Right atrium auricular region (tissue), 2 donors: ENCODE data around the gene ATP1A1. TPM values are rescaled to one million over a fixed set of nuclear protein-coding genes. Genes with fewer than 3 reads are reported as not detected.

Source experiments
- DNase-seq: peaks from one replicate; pipeline ENCODE4 v3.0.0-alpha.2; 2019; ENCODE audit warnings: low spot score
- H3K27ac ChIP-seq, 2 donors: fragments of 200-600 bp; sonication (generic); 1 replicate in 1 of 2; 2 replicates in 1 of 2; pipeline ENCODE4 v1.5.1; 2016 to 2019
- H3K27me3 ChIP-seq, 2 donors: fragments of 200-600 bp; sonication (generic); one replicate each; pipeline versions ENCODE4 v1.5.1 to v1.6.0; 2017 to 2019
- H3K36me3 ChIP-seq: fragments of 200-600 bp; sonication (generic); one replicate; pipeline ENCODE4 v1.5.1; 2016
- H3K4me1 ChIP-seq, 2 donors: fragments of 200-600 bp; sonication (generic); one replicate each; pipeline versions ENCODE4 v1.5.1 to v1.6.0; 2017 to 2019
- H3K4me3 ChIP-seq, 2 donors: fragments of 200-600 bp; sonication (generic); 1 replicate in 1 of 2; 2 replicates in 1 of 2; pipeline ENCODE4 v1.5.1; 2017 to 2019; ENCODE audit warnings: mild to moderate bottlenecking in 1 of 2, moderate library complexity in 1 of 2
- H3K9me3 ChIP-seq, 2 donors: fragments of 200-600 bp; sonication (generic); one replicate each; pipeline ENCODE4 v1.5.1; 2019
- total RNA-seq, 2 donors: library from RNA; depleted of rRNA; stranded (reverse); fragments of >200 nt; gene quantifications; one replicate each; pipeline ENCODE4 v1.1.0, GENCODE V29; 2016
- TF ChIP-seq, protein P1 (sequence below), 2 donors: fragments of 200-600 bp; sonication (generic); IDR thresholded peaks; one replicate each; pipeline ENCODE4 v1.5.1; 2019; ENCODE audit warnings: antibody characterized with exemption in 2 of 2

The ATP1A1 gene
- total RNA-seq, 2 donors from 2014 or later, result 148 to 256 TPM

DNA sequence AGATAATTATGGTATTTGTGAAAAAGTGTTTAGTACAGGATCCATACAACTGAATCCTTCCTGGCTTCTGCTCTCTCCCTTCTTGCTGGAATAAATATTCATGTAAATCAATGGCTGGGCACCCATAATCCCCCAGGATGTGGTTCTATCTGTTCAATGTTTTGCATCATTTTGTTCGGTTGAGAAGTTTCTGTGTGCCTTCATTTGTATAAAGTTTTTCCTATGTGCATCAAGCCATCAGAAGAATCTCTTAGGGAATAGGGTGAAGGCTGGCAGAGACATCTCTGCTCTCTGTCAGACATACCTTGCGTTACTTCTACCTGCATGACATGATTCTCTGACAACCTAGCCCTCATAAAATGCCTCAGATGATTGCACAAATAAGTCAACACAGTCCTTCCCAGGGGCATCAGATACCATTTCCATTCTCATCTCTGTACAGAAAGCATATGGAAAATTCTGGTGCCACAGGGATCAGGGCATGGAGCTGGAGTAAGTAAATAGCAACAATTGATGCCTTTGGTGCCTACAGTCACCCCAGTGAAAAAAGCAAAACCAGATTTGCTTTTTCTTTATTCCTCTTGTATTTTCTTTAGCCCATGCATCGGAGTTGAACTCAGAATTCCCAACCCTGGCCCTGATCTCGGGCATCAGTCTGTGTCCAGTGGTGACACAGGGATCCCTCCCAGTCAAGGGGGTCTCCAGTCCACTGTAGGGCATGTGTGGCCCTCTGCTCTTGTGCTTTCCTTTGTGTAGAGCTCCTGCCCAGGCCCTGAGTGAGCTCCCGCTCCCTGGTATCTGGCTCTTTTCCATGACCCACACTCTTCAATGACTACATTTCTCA, 39.7 kb upstream of the ATP1A1 start:
- no peak for DNase-seq
- Histone ChIP-seq H3K4me3 (no peak overlapping the region), H3K4me1 (peaks cover 0 to 24% of the 10 kb centered on the region in 2 donors), H3K27me3 (no peaks in the 10 kb centered on the region), H3K36me3 (no peaks in the 10 kb centered on the region), H3K27ac (no peak overlapping the region), H3K9me3 (no peaks in the 10 kb centered on the region)
- TF ChIP-seq, protein P1, sequence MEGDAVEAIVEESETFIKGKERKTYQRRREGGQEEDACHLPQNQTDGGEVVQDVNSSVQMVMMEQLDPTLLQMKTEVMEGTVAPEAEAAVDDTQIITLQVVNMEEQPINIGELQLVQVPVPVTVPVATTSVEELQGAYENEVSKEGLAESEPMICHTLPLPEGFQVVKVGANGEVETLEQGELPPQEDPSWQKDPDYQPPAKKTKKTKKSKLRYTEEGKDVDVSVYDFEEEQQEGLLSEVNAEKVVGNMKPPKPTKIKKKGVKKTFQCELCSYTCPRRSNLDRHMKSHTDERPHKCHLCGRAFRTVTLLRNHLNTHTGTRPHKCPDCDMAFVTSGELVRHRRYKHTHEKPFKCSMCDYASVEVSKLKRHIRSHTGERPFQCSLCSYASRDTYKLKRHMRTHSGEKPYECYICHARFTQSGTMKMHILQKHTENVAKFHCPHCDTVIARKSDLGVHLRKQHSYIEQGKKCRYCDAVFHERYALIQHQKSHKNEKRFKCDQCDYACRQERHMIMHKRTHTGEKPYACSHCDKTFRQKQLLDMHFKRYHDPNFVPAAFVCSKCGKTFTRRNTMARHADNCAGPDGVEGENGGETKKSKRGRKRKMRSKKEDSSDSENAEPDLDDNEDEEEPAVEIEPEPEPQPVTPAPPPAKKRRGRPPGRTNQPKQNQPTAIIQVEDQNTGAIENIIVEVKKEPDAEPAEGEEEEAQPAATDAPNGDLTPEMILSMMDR (IDR thresholded peaks at IDR 0.05), result no peak

DNA sequence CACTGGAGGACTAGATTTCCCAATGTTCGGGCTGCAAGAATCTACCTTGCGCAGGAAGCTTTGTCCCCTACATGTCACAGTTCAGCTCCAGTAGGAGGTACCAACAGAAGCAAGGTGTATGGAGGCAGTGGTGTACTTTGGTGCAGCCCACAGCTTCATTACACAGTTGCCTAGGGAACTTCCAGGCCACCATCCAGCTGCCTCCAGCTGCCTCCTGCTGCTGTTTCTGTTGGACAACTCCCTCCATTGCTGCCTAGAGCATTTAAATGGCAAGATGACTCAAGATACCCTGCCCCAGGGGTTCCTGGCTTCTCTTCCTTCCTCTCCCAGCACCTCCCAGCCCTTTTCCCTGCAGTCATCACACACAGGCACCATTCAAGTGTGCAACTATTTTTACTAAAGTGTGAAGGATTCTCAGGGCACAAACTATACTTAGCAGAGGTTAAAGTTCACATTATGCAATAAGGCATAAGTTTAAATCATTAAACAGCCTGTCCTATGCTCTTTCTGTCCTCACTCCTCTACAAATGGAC, 39.0 kb upstream of the ATP1A1 start:
- Histone ChIP-seq H3K27ac (no peak overlapping the region), H3K27me3 (no peaks in the 10 kb centered on the region), H3K4me1 (peaks cover 0 to 24% of the 10 kb centered on the region in 2 donors), H3K36me3 (no peaks in the 10 kb centered on the region), H3K9me3 (no peaks in the 10 kb centered on the region), H3K4me3 (no peak overlapping the region)
- DNase-seq, result no peak
- TF ChIP-seq, protein P1 (IDR thresholded peaks at IDR 0.05), result no peak

DNA sequence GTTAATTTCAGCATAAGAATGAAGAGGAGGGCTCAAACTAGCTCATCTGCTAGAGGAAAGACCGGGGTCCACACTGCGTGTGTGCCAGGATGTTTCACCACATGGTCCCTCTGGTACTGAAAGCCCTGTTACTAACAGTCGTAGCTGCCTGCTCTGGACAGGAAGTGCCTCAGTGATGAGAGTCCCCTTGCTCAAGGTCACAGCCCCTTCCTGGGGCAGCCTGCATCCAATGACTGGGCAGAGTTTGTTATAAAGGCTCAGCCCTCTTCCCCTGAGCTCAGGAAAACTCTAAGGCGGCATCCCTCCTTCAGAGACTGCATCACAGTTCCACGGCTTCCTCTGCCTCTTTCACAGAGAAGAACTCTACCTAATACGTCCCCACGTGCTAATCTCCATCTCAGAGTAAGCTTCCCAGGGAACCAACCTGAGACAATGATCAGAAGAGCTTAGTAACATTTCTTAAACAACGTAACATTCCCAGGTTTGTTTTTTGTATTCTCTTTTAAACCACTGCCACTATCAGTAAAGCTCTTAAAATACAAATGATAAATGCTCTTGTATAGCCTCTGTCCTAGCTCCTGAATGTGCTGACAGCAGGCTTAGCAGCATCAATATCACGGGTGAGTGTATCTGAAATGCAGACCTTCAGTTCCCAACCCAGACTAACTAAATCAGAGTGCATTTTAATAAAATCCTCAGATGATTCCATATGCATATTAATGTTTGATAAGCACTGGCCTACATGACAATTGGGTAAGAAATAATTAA, 38.0 kb upstream of the ATP1A1 start:
- Histone ChIP-seq H3K9me3 (no peaks in the 10 kb centered on the region), H3K4me3 (no peak overlapping the region), H3K4me1 (peaks cover 0 to 24% of the 10 kb centered on the region in 2 donors), H3K27ac (peak overlapping the region; percentile 6 to 24), H3K36me3 (no peaks in the 10 kb centered on the region), H3K27me3 (no peaks in the 10 kb centered on the region)
- no peak for DNase-seq
- TF ChIP-seq, protein P1 (IDR thresholded peaks at IDR 0.05), result no peak

DNA sequence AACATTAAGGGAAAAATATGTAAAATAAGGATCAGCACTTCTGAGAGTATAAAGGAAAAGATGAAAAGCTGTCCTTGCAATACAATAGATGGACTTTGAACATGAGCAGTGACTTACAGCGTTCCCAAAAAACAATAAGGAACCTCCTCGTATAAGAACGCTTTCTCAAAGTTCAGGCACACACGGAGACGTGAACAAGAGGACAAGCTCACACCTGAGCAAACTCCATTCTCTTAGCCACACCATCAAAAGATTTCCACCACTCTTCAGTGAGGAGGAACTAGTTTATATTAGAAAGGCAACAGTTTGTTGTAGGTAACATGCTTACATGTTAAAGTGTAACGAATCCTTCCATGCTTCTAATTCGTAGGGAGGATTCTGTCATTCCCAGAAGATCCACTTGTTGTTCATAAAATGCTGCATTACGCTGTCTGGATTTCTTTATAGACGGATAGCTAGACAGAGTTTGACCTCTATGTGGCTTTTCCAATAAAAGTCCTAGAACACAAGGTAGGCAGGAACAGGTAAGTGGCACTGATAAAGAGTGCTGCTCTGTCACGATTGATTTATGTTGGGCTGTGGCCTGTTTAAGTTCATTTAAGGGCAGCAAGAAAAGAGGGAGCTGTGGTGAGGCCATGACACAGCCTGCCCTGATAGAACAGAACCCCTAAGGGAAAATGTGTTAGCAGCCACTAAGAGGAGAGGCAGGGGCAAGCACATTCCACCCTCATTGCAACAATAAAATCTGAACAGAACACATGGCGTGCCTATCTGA, 37.0 kb upstream of the ATP1A1 start:
- Histone ChIP-seq H3K27ac (no peak overlapping the region), H3K36me3 (no peaks in the 10 kb centered on the region), H3K9me3 (no peaks in the 10 kb centered on the region), H3K27me3 (no peaks in the 10 kb centered on the region), H3K4me1 (peaks cover 0 to 24% of the 10 kb centered on the region in 2 donors), H3K4me3 (no peak overlapping the region)
- DNase-seq, result no peak
- TF ChIP-seq, protein P1 (IDR thresholded peaks at IDR 0.05), result no peak

DNA sequence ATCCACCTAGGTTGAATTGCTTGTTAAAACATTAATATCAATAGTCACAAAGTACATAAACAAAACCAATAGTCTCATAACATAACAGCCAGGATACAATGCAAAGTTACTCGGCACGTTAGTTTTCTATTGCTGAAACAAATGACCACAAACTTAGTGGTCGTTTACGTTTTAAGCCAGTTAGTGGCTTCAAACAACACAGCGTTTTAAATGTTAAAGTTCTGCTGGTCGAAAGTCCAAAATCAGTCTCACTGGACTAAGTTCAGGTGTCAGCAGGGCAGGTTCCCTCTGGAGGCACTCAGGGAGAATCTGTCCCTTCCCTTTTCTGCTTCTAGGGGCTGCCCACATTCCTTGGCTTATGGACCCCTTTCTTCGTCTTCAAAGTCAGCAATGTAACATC, 35.6 kb upstream of the ATP1A1 start:
- TF ChIP-seq, protein P1 (IDR thresholded peaks at IDR 0.05), result no peak
- no peaks in the 10 kb centered on the region for H3K27me3 ChIP-seq
- peaks cover 0 to 24% of the 10 kb centered on the region in 2 donors for H3K4me1 ChIP-seq
- H3K36me3 ChIP-seq, result no peaks in the 10 kb centered on the region
- no peak overlapping the region for H3K4me3 ChIP-seq
- no peak overlapping the region for H3K27ac ChIP-seq
- no peak for DNase-seq
- H3K9me3 ChIP-seq, result no peaks in the 10 kb centered on the region
